Measurements from ENCODE around the gene IL2RG.

IL2RG gene

GRCh38 chrX:71067089-71067488, 44.3 kb downstream of the IL2RG start:
- DNase-seq (ENCODE audit: low spot score) = no peak
- in situ Hi-C loops (cut with MboI; ENCODE audit: low sequenced_read_pairs, unreplicated experiment) = no loop called here

GRCh38 chrX:71060127-71060526, 51.2 kb downstream of the IL2RG start:
- TF ChIP-seq CTCF (IDR thresholded peaks at IDR 0.05; ENCODE audit: borderline replicate concordance, control extremely low read depth, extremely low read depth, insufficient read depth, missing control alignments) = no peak
- in situ Hi-C loops (cut with MboI; ENCODE audit: low sequenced_read_pairs, unreplicated experiment) = no loop called here

More at GRCh38 chrX:71067089-71067488, 44.3 kb downstream of the IL2RG start:
- TF ChIP-seq CTCF (IDR thresholded peaks at IDR 0.05; ENCODE audit: borderline replicate concordance, control extremely low read depth, extremely low read depth, insufficient read depth, missing control alignments) = no peak

GRCh38 chrX:71057848-71058530, 53.4 kb downstream of the IL2RG start:
- in situ Hi-C loops (cut with MboI; ENCODE audit: low sequenced_read_pairs, unreplicated experiment) = no loop called here
- no peak for TF ChIP-seq CTCF (IDR thresholded peaks at IDR 0.05; ENCODE audit: borderline replicate concordance, control extremely low read depth, extremely low read depth, insufficient read depth, missing control alignments)
- no peak for DNase-seq (ENCODE audit: low spot score)

More at GRCh38 chrX:71060127-71060526, 51.2 kb downstream of the IL2RG start:
- no peak for DNase-seq (ENCODE audit: low spot score)

All from GM13976 (cell line).